Parathyroid adenoma (tissue), 2 donors: ENCODE data around the gene TANGO2.

Source experiments
- H2AFZ ChIP-seq: fragments of 300-600 bp; sonication (generic); one replicate; pipeline ENCODE4 v1.7.0; 2017; ENCODE audit warnings: antibody characterized with exemption, mild to moderate bottlenecking
- H3K27ac ChIP-seq: fragments of 300-600 bp; sonication (generic); one replicate; pipeline ENCODE4 v1.7.0; 2017
- H3K27me3 ChIP-seq: fragments of 300-600 bp; sonication (generic); one replicate; pipeline ENCODE4 v1.7.0; 2017; ENCODE audit warnings: low read length; ENCODE audit not compliant: control insufficient read depth, insufficient read depth
- H3K36me3 ChIP-seq: fragments of 300-600 bp; sonication (generic); one replicate; pipeline ENCODE4 v1.7.0; 2017; ENCODE audit warnings: low read length; ENCODE audit not compliant: control insufficient read depth, insufficient read depth
- H3K4me1 ChIP-seq: fragments of 300-600 bp; sonication (generic); one replicate; pipeline ENCODE4 v1.7.0; 2017; ENCODE audit warnings: control low read depth
- H3K4me2 ChIP-seq: fragments of 300-600 bp; sonication (generic); one replicate; pipeline ENCODE4 v1.7.0; 2017; ENCODE audit warnings: low read length
- H3K4me3 ChIP-seq: fragments of 300-600 bp; sonication (generic); one replicate; pipeline ENCODE4 v1.7.0; 2017; ENCODE audit warnings: low read depth, low read length
- H3K79me2 ChIP-seq: fragments of 300-600 bp; sonication (generic); one replicate; pipeline ENCODE4 v1.7.0; 2017; ENCODE audit warnings: control low read depth
- H3K9ac ChIP-seq: fragments of 300-600 bp; sonication (generic); one replicate; pipeline ENCODE4 v1.7.0; 2017; ENCODE audit warnings: mild to moderate bottlenecking
- H3K9me3 ChIP-seq: fragments of 300-600 bp; sonication (generic); one replicate; pipeline ENCODE4 v1.7.0; 2017; ENCODE audit warnings: low read length; ENCODE audit not compliant: control insufficient read depth
- TF ChIP-seq, protein P1 (sequence below): fragments of 300-600 bp; sonication (generic); IDR thresholded peaks from one replicate; pipeline ENCODE4 v1.7.0; 2017; ENCODE audit warnings: antibody characterized with exemption, mild to moderate bottlenecking
- donor health status: primary hyperparathyroidism.

TANGO2 gene

DNA sequence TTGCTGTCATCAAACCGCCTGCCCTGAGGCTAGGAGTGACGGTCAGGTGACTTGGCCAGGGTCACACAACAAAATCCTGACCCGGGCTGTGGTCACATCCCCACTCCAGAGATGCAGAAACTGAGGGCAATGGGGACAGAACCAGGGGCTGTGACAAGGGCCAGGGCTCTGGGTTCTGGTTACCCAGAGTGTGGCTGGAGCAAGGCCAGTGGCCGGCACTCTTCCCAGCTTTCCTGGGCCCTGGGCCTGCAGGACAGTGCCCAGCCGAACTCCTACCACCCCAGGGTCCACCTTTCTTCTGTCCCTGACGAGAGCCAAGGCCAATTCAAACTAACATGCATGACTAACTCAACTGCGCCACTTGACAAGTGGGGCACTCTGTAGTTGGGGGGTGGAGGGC is 40.1 kb upstream of the TANGO2 start:
- Histone ChIP-seq H3K9me3 (no peaks in the 10 kb centered on the region), H3K36me3 (no peaks in the 10 kb centered on the region), H3K4me1 (peaks cover under 1% of the 10 kb centered on the region), H3K27ac (no peak overlapping the region), H3K9ac (no peak overlapping the region), H2AFZ (no peak overlapping the region), H3K79me2 (peaks cover 2% of the 10 kb centered on the region), H3K4me3 (no peak overlapping the region), H3K27me3 (no peaks in the 10 kb centered on the region), H3K4me2 (no peak overlapping the region)
- TF ChIP-seq, protein P1, sequence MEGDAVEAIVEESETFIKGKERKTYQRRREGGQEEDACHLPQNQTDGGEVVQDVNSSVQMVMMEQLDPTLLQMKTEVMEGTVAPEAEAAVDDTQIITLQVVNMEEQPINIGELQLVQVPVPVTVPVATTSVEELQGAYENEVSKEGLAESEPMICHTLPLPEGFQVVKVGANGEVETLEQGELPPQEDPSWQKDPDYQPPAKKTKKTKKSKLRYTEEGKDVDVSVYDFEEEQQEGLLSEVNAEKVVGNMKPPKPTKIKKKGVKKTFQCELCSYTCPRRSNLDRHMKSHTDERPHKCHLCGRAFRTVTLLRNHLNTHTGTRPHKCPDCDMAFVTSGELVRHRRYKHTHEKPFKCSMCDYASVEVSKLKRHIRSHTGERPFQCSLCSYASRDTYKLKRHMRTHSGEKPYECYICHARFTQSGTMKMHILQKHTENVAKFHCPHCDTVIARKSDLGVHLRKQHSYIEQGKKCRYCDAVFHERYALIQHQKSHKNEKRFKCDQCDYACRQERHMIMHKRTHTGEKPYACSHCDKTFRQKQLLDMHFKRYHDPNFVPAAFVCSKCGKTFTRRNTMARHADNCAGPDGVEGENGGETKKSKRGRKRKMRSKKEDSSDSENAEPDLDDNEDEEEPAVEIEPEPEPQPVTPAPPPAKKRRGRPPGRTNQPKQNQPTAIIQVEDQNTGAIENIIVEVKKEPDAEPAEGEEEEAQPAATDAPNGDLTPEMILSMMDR, result no peak

DNA sequence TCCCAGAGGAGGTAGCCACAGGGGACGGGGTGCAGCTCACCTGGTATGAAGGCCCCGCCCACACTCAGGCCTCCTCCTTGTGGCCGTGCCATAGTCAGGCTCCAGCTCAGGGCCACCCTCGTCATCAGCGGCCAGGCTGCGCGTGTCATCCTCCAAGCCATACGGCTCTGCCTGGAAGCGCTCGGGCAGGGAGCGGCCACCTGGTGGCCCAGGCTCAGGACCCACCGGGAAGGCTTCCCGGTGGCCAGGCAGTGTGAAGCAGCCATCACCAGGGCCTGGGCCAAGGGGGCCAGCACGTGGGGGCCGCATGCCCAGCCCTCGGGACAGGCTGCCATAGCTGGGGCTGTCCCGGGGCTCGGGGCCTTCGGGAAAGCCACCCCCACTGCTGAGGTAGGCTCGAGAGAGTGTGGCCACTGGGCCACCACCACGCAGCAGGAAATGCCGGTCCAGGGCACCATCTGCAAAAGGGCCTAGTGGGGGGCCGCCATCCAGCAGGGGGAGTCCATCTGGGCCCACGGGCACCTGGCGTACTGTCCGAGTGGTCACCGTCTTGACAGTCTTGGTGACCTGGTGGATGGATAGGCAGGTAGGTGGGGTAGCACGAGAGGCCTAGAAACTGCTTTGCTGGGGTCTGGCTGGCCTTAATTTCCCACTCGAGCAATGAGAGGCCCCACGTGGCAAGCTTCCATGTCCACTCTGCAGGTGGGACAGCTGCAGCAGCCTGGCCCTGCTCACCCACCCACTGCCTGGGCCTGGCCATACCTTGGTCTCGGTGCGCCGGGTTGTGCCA is 39.5 kb upstream of the TANGO2 start:
- Histone ChIP-seq H2AFZ (no peak overlapping the region), H3K9ac (no peak overlapping the region), H3K9me3 (no peaks in the 10 kb centered on the region), H3K79me2 (peaks cover 2% of the 10 kb centered on the region), H3K27ac (no peak overlapping the region), H3K36me3 (no peaks in the 10 kb centered on the region), H3K27me3 (no peaks in the 10 kb centered on the region), H3K4me3 (no peak overlapping the region), H3K4me1 (peaks cover 5% of the 10 kb centered on the region), H3K4me2 (no peak overlapping the region)
- TF ChIP-seq, protein P1, result no peak

DNA sequence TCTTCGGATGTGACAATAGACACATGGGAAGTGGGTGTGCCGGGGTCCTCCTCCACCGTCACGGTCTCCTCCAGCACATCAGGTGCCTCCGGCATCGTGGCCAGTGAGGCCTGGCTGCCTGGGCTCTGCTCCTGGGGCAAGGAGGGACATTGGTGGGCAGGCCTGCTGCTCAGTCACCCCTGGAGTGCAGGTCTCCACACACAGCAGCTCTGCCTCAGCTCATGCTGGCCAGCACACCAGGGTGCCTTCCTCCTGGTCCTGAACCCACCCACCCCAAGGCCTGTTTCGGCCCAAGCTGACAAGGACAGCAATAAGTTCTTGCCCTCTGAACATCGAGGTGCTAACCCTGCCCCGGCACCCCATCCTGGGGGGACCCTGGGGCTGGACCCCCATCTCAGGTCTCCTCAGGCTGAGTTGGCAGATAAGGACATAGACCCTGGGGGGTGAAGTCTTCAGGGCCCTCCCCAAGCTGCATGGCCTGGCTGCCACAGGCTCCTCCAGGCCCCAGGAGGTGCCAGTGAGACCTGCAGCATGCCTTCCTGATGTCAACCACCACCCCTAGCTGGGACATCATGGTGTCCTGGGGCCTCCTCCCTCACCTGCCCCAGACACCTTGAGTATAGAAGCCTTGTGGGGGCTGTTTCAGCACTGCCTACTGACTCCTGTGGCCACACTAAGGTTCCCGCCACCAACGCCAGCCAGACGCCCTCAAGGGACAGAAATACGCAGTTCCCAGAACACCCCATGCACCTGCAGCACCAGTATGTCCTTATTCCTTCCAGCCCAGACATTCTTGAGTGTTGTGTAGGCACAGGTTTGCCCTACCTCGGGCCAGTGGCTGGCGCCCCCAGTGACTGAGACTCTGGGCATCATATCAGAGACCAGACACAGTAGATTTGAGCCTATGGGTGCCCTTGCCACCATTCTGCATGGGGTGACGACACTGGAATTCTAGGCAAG is 38.7 kb upstream of the TANGO2 start:
- Histone ChIP-seq H3K9me3 (no peaks in the 10 kb centered on the region), H3K27ac (no peak overlapping the region), H3K79me2 (peaks cover 2% of the 10 kb centered on the region), H3K36me3 (no peaks in the 10 kb centered on the region), H3K4me1 (peaks cover 5% of the 10 kb centered on the region), H2AFZ (no peak overlapping the region), H3K27me3 (no peaks in the 10 kb centered on the region), H3K4me2 (no peak overlapping the region), H3K9ac (no peak overlapping the region), H3K4me3 (no peak overlapping the region)
- TF ChIP-seq, protein P1, result no peak

DNA sequence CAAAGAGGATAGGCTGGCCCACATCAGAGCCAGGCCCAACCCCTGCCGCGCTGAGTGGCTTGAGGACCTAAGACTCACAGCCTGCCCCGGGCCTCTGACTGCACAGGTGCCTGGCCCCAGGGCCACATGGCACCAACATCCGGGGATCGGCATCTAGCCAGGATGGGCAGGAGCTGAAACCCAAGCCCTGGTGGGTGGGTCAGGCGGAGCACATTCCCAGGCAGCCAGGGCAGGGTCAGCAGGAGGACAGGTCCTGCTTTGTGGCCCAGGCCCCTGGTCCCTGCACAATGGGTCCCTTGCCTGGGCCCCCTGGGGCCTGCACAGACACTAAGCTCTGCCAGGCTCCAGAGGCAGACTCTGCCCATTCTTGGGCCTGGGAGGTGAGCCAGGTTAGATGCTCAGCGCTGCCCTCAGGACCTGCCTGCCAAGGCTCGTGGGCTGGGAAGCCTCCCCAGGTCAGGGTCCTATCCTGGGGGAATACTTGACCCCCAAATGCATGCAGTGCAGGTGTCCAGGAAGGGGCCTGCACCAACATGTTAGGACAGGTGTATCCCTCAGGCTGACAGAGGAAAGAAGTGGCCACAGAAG is 37.8 kb upstream of the TANGO2 start:
- TF ChIP-seq, protein P1, result no peak
- Histone ChIP-seq H3K9ac (no peak overlapping the region), H3K4me1 (peaks cover 5% of the 10 kb centered on the region), H3K4me2 (no peak overlapping the region), H3K36me3 (no peaks in the 10 kb centered on the region), H2AFZ (no peak overlapping the region), H3K27ac (no peak overlapping the region), H3K4me3 (no peak overlapping the region), H3K9me3 (no peaks in the 10 kb centered on the region), H3K27me3 (no peaks in the 10 kb centered on the region), H3K79me2 (peaks cover 2% of the 10 kb centered on the region)
